NK-92 treated with Interleukin-12 subunit alpha and Interleukin-12 subunit beta, amount 100 ng/mL, for 24 hours (cell line): ENCODE measurements around the gene KBTBD4.
"Not testable (repeated sequence)": the region's sequence is repeated elsewhere in the genome, so short reads cannot be mapped to it uniquely, and the experiment has no call there.

Experiments
- DNase-seq: peaks from one replicate; lab custom pipeline; 2025; lab: John Stamatoyannopoulos, UW

Gene KBTBD4

DNA sequence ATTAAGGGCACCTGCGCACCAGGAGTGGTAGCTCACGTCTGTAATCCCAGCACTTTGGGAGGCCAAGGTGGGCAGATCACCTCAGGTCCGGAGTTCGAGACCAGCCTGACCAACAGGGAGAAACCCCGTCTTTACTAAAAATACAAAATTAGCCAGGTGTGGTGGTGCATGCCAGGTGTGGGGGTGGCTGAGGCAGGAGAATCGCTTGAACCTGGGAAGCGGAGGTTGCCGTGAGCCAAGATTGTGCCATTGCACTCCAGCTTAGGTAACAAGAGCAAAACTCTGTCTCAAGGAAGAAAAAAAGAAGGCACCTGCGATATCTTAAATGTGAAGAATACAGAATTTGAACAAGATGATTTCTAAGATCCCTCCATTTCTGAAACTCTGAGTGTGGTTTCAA, 52.7 kb downstream of the KBTBD4 start:
- DNase-seq = not testable (repeated sequence)

DNA sequence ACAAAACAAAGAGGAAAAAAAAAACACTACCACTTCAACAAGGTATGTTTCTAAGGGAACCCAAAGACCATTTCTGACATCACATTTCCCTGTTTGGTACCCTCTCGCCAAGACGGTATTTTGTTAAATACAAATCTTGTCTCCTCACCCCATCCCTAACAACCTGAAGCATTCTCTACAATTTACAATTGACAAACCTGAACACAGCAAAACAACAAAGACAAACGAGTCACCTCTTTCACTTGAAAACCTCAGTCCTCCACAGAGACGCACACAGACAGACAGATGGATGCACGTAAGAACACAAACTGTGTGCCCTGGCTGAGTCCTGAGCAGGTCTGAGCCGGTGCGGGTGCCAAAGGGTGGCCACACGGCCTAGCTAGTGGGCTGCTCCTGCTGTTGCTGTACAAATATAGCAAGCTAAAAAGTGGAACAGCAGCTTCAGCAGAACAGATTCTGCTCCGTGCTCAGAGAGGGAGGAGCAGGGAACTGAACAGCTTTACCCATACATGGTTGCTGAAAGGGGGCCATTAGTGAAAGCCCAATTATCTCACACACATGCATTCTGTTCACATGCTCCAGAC, 54.4 kb downstream of the KBTBD4 start:
- DNase-seq = no peak

GRCh38 chr11:47523490-47524225, 55.1 kb downstream of the KBTBD4 start:
- DNase-seq = no peak
